Liver (tissue), 9 donors: Measurements from ENCODE around the gene HSPB9. TPM values are rescaled to one million over a fixed set of nuclear protein-coding genes. Genes with fewer than 3 reads are reported as not detected.

Experiments used
- DNase-seq: peaks from one replicate; pipeline ENCODE4 v3.0.0-alpha.2; 2017; ENCODE audit warnings: low spot score
- H3K27ac ChIP-seq, 2 donors: one replicate each; pipeline ENCODE4 v1.7.0; 2013; ENCODE audit warnings: inconsistent platforms in 2 of 2, low read length in 2 of 2, control low read depth in 1 of 2, low read depth in 1 of 2, mild to moderate bottlenecking in 1 of 2
- H3K27me3 ChIP-seq, 4 donors: one replicate each; pipeline versions ENCODE4 v1.6.1 to v1.7.0; 2013; ENCODE audit warnings: low read length in 3 of 4, inconsistent platforms in 1 of 4, mild to moderate bottlenecking in 1 of 4, moderate library complexity in 1 of 4; ENCODE audit not compliant: control insufficient read depth in 4 of 4, insufficient read depth in 4 of 4
- H3K36me3 ChIP-seq, 4 donors: one replicate each; pipeline versions ENCODE4 v1.6.1 to v1.7.0; 2013; ENCODE audit warnings: low read length in 3 of 4, mild to moderate bottlenecking in 3 of 4, low read depth in 1 of 4, moderate library complexity in 1 of 4; ENCODE audit not compliant: control insufficient read depth in 4 of 4, insufficient read depth in 3 of 4
- H3K4me1 ChIP-seq, 4 donors: one replicate each; pipeline versions ENCODE4 v1.6.1 to v1.7.0; 2013; ENCODE audit warnings: low read length in 3 of 4, mild to moderate bottlenecking in 3 of 4, moderate library complexity in 1 of 4; ENCODE audit not compliant: control insufficient read depth in 4 of 4, insufficient read depth in 4 of 4
- H3K4me3 ChIP-seq, 3 donors: one replicate each; pipeline versions ENCODE4 v1.6.1 to v1.7.0; 2013; ENCODE audit warnings: low read length in 3 of 3, control low read depth in 1 of 3, low read depth in 1 of 3, mild to moderate bottlenecking in 1 of 3
- H3K9ac ChIP-seq, 2 donors: one replicate each; pipeline ENCODE4 v1.7.0; 2013; ENCODE audit warnings: low read length in 2 of 2, mild to moderate bottlenecking in 2 of 2, moderate library complexity in 2 of 2, control low read depth in 1 of 2, low read depth in 1 of 2
- H3K9me3 ChIP-seq, 4 donors: one replicate each; pipeline versions ENCODE4 v1.6.1 to v1.7.0; 2013; ENCODE audit warnings: low read length in 3 of 4; ENCODE audit not compliant: control insufficient read depth in 4 of 4
- EGR1 ChIP-seq, 2 donors: IDR thresholded peaks; 2 replicates each; pipeline ENCODE4 v1.6.1; 2016 to 2018; ENCODE audit warnings: antibody characterized with exemption in 2 of 2, low read depth in 2 of 2
- FOXA1 ChIP-seq: IDR thresholded peaks from 2 replicates; pipeline ENCODE4 v1.6.1; 2016; ENCODE audit warnings: antibody characterized with exemption
- FOXA2 ChIP-seq: IDR thresholded peaks from 2 replicates; pipeline ENCODE4 v1.6.1; 2016; ENCODE audit warnings: antibody characterized with exemption
- GABPA ChIP-seq, 2 donors: IDR thresholded peaks in 1 of 2; conservative IDR thresholded peaks in 1 of 2; 2 replicates each; pipeline ENCODE4 v1.6.1; 2016; ENCODE audit warnings: antibody characterized with exemption in 2 of 2, mild to moderate bottlenecking in 1 of 2, moderate library complexity in 1 of 2
- HNF4A ChIP-seq, 2 donors: conservative IDR thresholded peaks; 2 replicates each; pipeline ENCODE4 v1.6.1; 2016; ENCODE audit warnings: antibody characterized with exemption in 2 of 2, mild to moderate bottlenecking in 2 of 2
- HNF4G ChIP-seq: IDR thresholded peaks from 2 replicates; pipeline ENCODE4 v1.6.1; 2016; ENCODE audit warnings: antibody characterized with exemption
- JUND ChIP-seq, 2 donors: IDR thresholded peaks; 2 replicates each; pipeline ENCODE4 v1.6.1; 2016; ENCODE audit warnings: antibody characterized with exemption in 2 of 2
- NR2F2 ChIP-seq: IDR thresholded peaks from 2 replicates; pipeline ENCODE4 v1.6.1; 2016; ENCODE audit warnings: antibody characterized with exemption
- RAD21 ChIP-seq, 2 donors: IDR thresholded peaks; 2 replicates each; pipeline ENCODE4 v1.6.1; 2016; ENCODE audit warnings: antibody characterized with exemption in 2 of 2, mild to moderate bottlenecking in 2 of 2
- RXRA ChIP-seq, 2 donors: IDR thresholded peaks; 2 replicates each; pipeline ENCODE4 v1.6.1; 2017 to 2018; ENCODE audit warnings: antibody characterized with exemption in 2 of 2, mild to moderate bottlenecking in 1 of 2
- SP1 ChIP-seq: IDR thresholded peaks from 2 replicates; pipeline ENCODE4 v1.6.1; 2018; ENCODE audit warnings: antibody characterized with exemption, mild to moderate bottlenecking
- TAF1 ChIP-seq: conservative IDR thresholded peaks from 2 replicates; pipeline ENCODE4 v1.6.1; 2016; ENCODE audit warnings: antibody characterized with exemption, mild to moderate bottlenecking
- YY1 ChIP-seq: IDR thresholded peaks from 2 replicates; pipeline ENCODE4 v1.6.1; 2016; ENCODE audit warnings: antibody characterized with exemption, mild to moderate bottlenecking
- WGBS: extraction: QIAGEN DNeasy Blood & Tissue Kit; methylation state at CpG from one replicate; pipeline ENCODE4 v1.1.7; 2013; 5-methylcytosine and 5-hydroxymethylcytosine counted together
- polyA plus RNA-seq, 2 donors: library from polyadenylated mRNA; stranded (reverse) in 1 of 2; unstranded in 1 of 2; fragments of 200-250 nt in 1 of 2; fragments of >200 nt in 1 of 2; fragmentation: Nextera tagmentation in 1 of 2; extraction: Ambion mirVana in 1 of 2; gene quantifications; one replicate each; pipeline versions ENCODE4 v1.2.1 to v1.2.3, GENCODE V29; 2013 to 2015
- total RNA-seq, 2 donors: library from RNA; depleted of rRNA; stranded (reverse); fragments of >200 nt; gene quantifications; one replicate each; pipeline ENCODE4 v1.2.3, GENCODE V29; 2014
- TF ChIP-seq, protein P1 (sequence below): IDR thresholded peaks from 2 replicates; pipeline ENCODE4 v1.6.1; 2016; ENCODE audit warnings: antibody characterized with exemption
- TF ChIP-seq, protein P2 (sequence below): fragments of 150-350 bp; IDR thresholded peaks from 2 replicates; pipeline ENCODE4 v1.5.1; 2017; ENCODE audit warnings: improper control_type of control experiment, low read depth, low read length; ENCODE audit not compliant: missing input control
- TF ChIP-seq, protein P3 (sequence below): IDR thresholded peaks from 2 replicates; pipeline ENCODE4 v1.6.1; 2016; ENCODE audit warnings: antibody characterized with exemption
- TF ChIP-seq, protein P4 (sequence below): IDR thresholded peaks from 2 replicates; pipeline ENCODE4 v1.6.1; 2016; ENCODE audit warnings: antibody characterized with exemption
- donor health status: healthy.
- donor health status: healthy.
- donor health status: healthy.
- donor health status: healthy.
- donor health status: healthy.

The HSPB9 gene
- total and polyA plus RNA-seq, 4 donors, result 0.17 to 4.0 (median 0.56) TPM

DNA sequence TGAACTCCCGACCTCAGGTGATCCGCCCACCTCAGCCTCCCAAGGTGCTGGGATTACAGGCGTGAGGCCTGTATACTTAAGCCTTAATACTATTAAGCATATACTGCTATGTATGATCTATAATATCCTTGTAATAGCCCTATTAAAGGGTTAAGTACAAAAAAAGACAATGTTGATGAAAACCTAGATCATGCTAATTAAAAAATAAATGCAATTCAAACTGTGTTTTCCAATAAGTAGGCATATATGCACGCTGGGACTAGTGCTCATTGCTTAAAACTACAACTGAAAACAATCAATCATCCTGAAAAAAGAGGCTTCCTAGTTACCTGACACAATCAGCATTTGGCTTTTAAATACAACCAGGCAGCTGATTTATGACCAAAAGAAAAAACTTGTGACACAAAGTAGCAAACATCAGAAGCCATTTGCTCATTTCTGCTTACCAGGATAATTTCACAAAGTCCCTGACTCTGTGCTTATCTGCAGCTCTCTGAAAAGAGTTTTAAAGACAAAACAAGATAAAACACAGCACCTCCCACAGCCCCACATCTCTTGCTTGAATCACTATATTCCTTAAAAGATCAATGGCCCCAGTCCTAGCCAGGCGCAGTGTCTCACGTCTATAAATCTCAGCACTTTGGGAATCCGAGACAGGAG is 35.4 kb upstream of the HSPB9 start:
- Histone ChIP-seq H3K4me1 (peaks cover 2 to 17% (median 10%) of the 10 kb centered on the region in 4 donors), H3K27ac (no peak overlapping the region), H3K4me3 (no peak overlapping the region), H3K36me3 (no peaks in the 10 kb centered on the region), H3K9me3 (no peaks in the 10 kb centered on the region), H3K27me3 (no peaks in the 10 kb centered on the region), H3K9ac (no peak overlapping the region)
- DNase-seq, result no peak
- WGBS, result 65% methylated on average over 7 of the region's 7 CpGs
- no peak for TF ChIP-seq SP1
- TF ChIP-seq, protein P1, sequence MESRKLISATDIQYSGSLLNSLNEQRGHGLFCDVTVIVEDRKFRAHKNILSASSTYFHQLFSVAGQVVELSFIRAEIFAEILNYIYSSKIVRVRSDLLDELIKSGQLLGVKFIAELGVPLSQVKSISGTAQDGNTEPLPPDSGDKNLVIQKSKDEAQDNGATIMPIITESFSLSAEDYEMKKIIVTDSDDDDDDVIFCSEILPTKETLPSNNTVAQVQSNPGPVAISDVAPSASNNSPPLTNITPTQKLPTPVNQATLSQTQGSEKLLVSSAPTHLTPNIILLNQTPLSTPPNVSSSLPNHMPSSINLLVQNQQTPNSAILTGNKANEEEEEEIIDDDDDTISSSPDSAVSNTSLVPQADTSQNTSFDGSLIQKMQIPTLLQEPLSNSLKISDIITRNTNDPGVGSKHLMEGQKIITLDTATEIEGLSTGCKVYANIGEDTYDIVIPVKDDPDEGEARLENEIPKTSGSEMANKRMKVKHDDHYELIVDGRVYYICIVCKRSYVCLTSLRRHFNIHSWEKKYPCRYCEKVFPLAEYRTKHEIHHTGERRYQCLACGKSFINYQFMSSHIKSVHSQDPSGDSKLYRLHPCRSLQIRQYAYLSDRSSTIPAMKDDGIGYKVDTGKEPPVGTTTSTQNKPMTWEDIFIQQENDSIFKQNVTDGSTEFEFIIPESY, result no peak
- no peak for TF ChIP-seq HNF4A (conservative IDR thresholded peaks at IDR 0.05)
- no peak for TF ChIP-seq EGR1 (IDR thresholded peaks at IDR 0.05; ENCODE audit: low read depth in 2 of 2)
- no peak for TF ChIP-seq GABPA (IDR thresholded peaks at IDR 0.05 in 1 of 2, conservative IDR thresholded peaks at IDR 0.05 in 1 of 2)
- TF ChIP-seq, protein P2, sequence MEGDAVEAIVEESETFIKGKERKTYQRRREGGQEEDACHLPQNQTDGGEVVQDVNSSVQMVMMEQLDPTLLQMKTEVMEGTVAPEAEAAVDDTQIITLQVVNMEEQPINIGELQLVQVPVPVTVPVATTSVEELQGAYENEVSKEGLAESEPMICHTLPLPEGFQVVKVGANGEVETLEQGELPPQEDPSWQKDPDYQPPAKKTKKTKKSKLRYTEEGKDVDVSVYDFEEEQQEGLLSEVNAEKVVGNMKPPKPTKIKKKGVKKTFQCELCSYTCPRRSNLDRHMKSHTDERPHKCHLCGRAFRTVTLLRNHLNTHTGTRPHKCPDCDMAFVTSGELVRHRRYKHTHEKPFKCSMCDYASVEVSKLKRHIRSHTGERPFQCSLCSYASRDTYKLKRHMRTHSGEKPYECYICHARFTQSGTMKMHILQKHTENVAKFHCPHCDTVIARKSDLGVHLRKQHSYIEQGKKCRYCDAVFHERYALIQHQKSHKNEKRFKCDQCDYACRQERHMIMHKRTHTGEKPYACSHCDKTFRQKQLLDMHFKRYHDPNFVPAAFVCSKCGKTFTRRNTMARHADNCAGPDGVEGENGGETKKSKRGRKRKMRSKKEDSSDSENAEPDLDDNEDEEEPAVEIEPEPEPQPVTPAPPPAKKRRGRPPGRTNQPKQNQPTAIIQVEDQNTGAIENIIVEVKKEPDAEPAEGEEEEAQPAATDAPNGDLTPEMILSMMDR, result no peak
- no peak for TF ChIP-seq HNF4G
- no peak for TF ChIP-seq TAF1
- TF ChIP-seq RAD21 (IDR thresholded peaks at IDR 0.05), result no peak
- TF ChIP-seq, protein P3, sequence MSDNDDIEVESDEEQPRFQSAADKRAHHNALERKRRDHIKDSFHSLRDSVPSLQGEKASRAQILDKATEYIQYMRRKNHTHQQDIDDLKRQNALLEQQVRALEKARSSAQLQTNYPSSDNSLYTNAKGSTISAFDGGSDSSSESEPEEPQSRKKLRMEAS, result no peak
- no peak for TF ChIP-seq YY1
- no peak for TF ChIP-seq FOXA1
- TF ChIP-seq RXRA (IDR thresholded peaks at IDR 0.05), result no peak
- no peak for TF ChIP-seq JUND (IDR thresholded peaks at IDR 0.05)
- no peak for TF ChIP-seq FOXA2
- TF ChIP-seq, protein P4, sequence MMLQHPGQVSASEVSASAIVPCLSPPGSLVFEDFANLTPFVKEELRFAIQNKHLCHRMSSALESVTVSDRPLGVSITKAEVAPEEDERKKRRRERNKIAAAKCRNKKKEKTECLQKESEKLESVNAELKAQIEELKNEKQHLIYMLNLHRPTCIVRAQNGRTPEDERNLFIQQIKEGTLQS, result no peak
- no peak for TF ChIP-seq NR2F2

DNA sequence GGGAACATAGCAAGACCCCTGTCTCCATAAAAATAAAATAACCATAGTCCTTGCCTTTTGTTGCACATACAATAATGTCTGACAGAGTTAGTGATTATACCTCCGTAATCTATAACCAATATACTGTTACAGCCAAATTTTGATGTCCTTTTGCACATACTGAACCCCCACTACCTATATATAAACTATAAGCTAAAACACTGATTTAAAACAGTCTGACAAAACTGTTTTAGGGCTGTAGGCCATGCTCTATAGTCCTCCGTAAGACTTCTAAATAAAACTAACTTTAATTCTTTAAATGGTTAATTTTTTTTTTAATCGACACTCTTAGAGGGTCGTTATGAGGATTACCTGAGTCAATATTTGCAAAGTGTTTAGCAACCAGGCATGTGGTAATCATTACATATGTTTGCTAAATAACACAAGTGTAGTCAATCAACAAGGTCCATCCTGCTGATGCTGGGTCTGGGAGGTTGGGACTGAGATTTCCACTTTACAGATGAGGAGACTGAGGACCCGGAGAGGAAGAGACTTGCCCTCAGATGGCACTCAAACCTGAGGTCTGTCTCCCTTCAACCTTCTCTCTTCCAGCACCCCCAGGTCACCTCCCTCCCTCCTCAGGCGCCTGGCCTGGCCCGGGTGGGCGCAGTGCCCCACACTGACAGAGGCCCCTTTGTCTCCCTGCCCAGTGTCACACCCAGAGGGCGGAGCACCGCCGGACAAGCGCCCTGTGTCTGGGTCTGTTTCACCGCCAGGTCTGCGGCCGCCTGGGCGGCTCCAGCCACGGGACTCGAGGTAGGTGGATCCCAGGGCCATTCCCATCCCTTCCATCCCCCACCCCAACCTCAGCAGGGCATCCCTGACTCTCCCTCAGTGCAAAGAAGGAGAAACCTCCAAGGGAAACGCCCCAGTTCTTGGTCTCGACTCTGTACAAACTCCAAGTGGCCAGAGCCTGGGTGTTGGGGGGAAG is 34.6 kb upstream of the HSPB9 start:
- H3K9me3 ChIP-seq, result no peaks in the 10 kb centered on the region
- peaks cover 2 to 17% (median 10%) of the 10 kb centered on the region in 4 donors for H3K4me1 ChIP-seq
- H3K4me3 ChIP-seq, result no peak overlapping the region
- no peak for DNase-seq
- no peak overlapping the region for H3K27ac ChIP-seq
- no peaks in the 10 kb centered on the region for H3K36me3 ChIP-seq
- H3K27me3 ChIP-seq, result no peaks in the 10 kb centered on the region
- no peak overlapping the region for H3K9ac ChIP-seq
- WGBS, result 65% methylated on average over 20 of the region's 20 CpGs
- TF ChIP-seq TAF1 (no peak), NR2F2 (no peak), HNF4G (no peak), JUND (IDR thresholded peaks at IDR 0.05) (no peak), EGR1 (IDR thresholded peaks at IDR 0.05; ENCODE audit: low read depth in 2 of 2) (no peak), HNF4A (conservative IDR thresholded peaks at IDR 0.05) (peak in 1 of 2 donors; percentile 8), RXRA (IDR thresholded peaks at IDR 0.05) (no peak), FOXA2 (peak; percentile 14), GABPA (IDR thresholded peaks at IDR 0.05 in 1 of 2, conservative IDR thresholded peaks at IDR 0.05 in 1 of 2) (no peak)
- TF ChIP-seq, protein P1, result no peak
- TF ChIP-seq, protein P3, result no peak
- TF ChIP-seq, protein P2, result no peak
